Neural cell (in vitro differentiated cells): ENCODE measurements around the gene NLRP2B. TPM values are rescaled to one million over a fixed set of nuclear protein-coding genes. Genes with fewer than 3 reads are reported as not detected.

Source experiments
- H2AFZ ChIP-seq: fragments of 200-600, 300-800 bp; sonication (generic), shearing (Covaris generic); 2 replicates; pipeline ENCODE4 v1.6.0; 2014; ENCODE audit warnings: low read depth, mild to moderate bottlenecking, antibody characterized with exemption, low read length, moderate library complexity
- H3F3A ChIP-seq: fragments of 200-600 bp; shearing (Covaris generic); 2 replicates; pipeline ENCODE4 v1.6.1; 2016; ENCODE audit warnings: mild to moderate bottlenecking, moderate library complexity, mixed read lengths, antibody characterized with exemption, low read length; ENCODE audit not compliant: insufficient read depth, poor library complexity, severe bottlenecking
- H3K27ac ChIP-seq: fragments of 200-600, 300-800 bp; sonication (generic), shearing (Covaris generic); 2 replicates; pipeline ENCODE4 v1.5.1; 2014; ENCODE audit warnings: mild to moderate bottlenecking, low read length, moderate library complexity
- H3K27me3 ChIP-seq: fragments of 300-800, 200-600 bp; sonication (generic), shearing (Covaris generic); 2 replicates; pipeline ENCODE4 v1.6.0; 2014; ENCODE audit warnings: mild to moderate bottlenecking, low read depth, low read length, moderate library complexity; ENCODE audit not compliant: insufficient read depth
- H3K36me3 ChIP-seq: fragments of 300-800, 200-600 bp; sonication (generic), shearing (Covaris generic); 2 replicates; pipeline ENCODE4 v1.5.1; 2014; ENCODE audit warnings: mild to moderate bottlenecking, antibody characterized with exemption, low read length, moderate library complexity; ENCODE audit not compliant: insufficient read depth
- H3K4me2 ChIP-seq: fragments of 300-800, 200-600 bp; sonication (generic), shearing (Covaris generic); 2 replicates; pipeline ENCODE4 v1.6.0; 2014; ENCODE audit warnings: mild to moderate bottlenecking, low read length
- H3K4me3 ChIP-seq: fragments of 300-800, 200-600 bp; sonication (generic), shearing (Covaris generic); 2 replicates; pipeline ENCODE4 v1.5.1; 2014; ENCODE audit warnings: mild to moderate bottlenecking, low read length, moderate library complexity
- H3K79me2 ChIP-seq: fragments of 200-600 bp; shearing (Covaris generic); replicated peaks from 2 replicates; pipeline ENCODE4 v1.6.0; 2014; ENCODE audit warnings: mild to moderate bottlenecking, low read length, moderate library complexity; ENCODE audit not compliant: insufficient read depth
- H3K9ac ChIP-seq: fragments of 300-800, 200-600 bp; sonication (generic), shearing (Covaris generic); 2 replicates; pipeline ENCODE4 v1.6.1; 2016; ENCODE audit warnings: mild to moderate bottlenecking, low read length, mixed read lengths
- H3K9me2 ChIP-seq: fragments of 200-600 bp; shearing (Covaris generic); 2 replicates; pipeline ENCODE4 v1.6.1; 2016; ENCODE audit warnings: mild to moderate bottlenecking, low read length, mixed read lengths; ENCODE audit not compliant: insufficient read depth
- H3K9me3 ChIP-seq: fragments of 200-600, 300-800 bp; sonication (generic), shearing (Covaris generic); 2 replicates; pipeline ENCODE4 v1.6.1; 2016; ENCODE audit warnings: mild to moderate bottlenecking, mixed run types, low read length, moderate library complexity, mixed read lengths
- H4K20me1 ChIP-seq: fragments of 200-600 bp; shearing (Covaris generic); 2 replicates; pipeline ENCODE4 v1.6.1; 2016; ENCODE audit warnings: mild to moderate bottlenecking, mixed run types; ENCODE audit not compliant: insufficient read depth
- EP300 ChIP-seq: fragments of 450-650 bp; conservative IDR thresholded peaks from 2 replicates; pipeline ENCODE4 v1.6.1; 2014; ENCODE audit warnings: antibody characterized with exemption, mild to moderate bottlenecking, moderate library complexity; ENCODE audit not compliant: poor library complexity, severe bottlenecking
- EZH2 ChIP-seq: fragments of 200-600, 300-800 bp; shearing (Covaris generic), sonication (generic); IDR thresholded peaks from 2 replicates; pipeline ENCODE4 v1.6.1; 2014; ENCODE audit warnings: antibody characterized with exemption, low read length, borderline replicate concordance, mild to moderate bottlenecking; ENCODE audit not compliant: insufficient read depth, poor library complexity, severe bottlenecking
- MXI1 ChIP-seq: fragments of 450-650 bp; conservative IDR thresholded peaks from 2 replicates; pipeline ENCODE4 v1.6.1; 2014; ENCODE audit warnings: antibody characterized with exemption, mild to moderate bottlenecking; ENCODE audit not compliant: poor library complexity, severe bottlenecking
- POLR2AphosphoS5 ChIP-seq: IDR thresholded peaks from 2 replicates; pipeline ENCODE4 v1.6.1; 2012
- RAD21 ChIP-seq: fragments of 450-650 bp; conservative IDR thresholded peaks from 2 replicates; pipeline ENCODE4 v1.6.1; 2014; ENCODE audit warnings: antibody characterized with exemption, mild to moderate bottlenecking, moderate library complexity
- REST ChIP-seq: IDR thresholded peaks from 2 replicates; pipeline ENCODE4 v1.6.1; 2012; ENCODE audit warnings: borderline replicate concordance
- SMC3 ChIP-seq: fragments of 450-650 bp; conservative IDR thresholded peaks from 2 replicates; pipeline ENCODE4 v1.6.1; 2014; ENCODE audit warnings: antibody characterized with exemption, mild to moderate bottlenecking, moderate library complexity; ENCODE audit not compliant: poor library complexity
- TAF1 ChIP-seq: IDR thresholded peaks from 2 replicates; pipeline ENCODE4 v1.6.1; 2012; ENCODE audit warnings: low read depth
- polyA plus RNA-seq: library from polyadenylated mRNA; depleted of rRNA; stranded (reverse); fragments of >200 nt; gene quantifications from 2 replicates; pipeline ENCODE4 v1.2.3, GENCODE V29; 2014
- TF ChIP-seq, protein P1 (sequence below): fragments of 450-650 bp; IDR thresholded peaks from 2 replicates; pipeline ENCODE4 v1.5.1; 2014; ENCODE audit warnings: antibody characterized with exemption, mild to moderate bottlenecking, moderate library complexity; ENCODE audit not compliant: poor library complexity, severe bottlenecking

The NLRP2B gene
- polyA plus RNA-seq, 1 donor from 2014 or later = not detected

DNA sequence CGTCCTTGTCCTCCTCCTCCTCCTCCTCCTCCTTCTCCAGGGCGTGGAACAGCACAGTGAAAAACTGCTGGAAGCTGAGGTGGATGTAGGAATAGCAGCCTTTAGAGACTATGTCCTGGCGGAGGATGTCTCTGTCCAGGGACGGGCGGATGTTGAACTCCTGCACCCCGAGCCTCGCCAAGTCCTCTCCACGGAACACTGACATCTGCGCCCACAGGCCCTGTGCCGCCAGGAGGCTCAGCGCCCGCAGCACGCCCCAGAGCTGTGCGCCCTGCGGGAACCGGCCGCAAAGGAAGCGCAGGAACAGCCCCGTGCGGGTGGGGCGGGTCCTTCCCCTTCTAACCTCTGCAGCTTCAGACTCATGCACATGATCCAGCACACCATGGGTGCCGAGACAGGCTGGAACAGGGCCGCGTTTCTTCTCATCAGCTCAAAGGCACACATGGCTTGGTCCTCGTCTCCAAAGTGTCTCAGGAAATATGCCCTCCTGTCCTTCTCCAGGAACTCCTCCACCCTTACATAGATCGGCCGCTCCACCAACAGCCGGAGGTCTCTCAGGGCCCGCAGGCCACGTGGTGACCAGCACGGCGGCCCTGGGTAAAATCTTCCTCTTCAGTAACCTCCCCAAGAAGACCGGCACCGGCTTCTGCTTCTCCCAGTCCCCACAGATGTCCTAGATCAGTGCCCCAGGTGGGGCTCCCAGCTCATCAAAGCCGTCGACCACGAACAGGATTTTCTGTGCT lies 1.2 kb downstream of the NLRP2B start:
- H3K36me3 ChIP-seq = no peaks in the 10 kb centered on the region
- TF ChIP-seq EP300 (no peak), RAD21 (no peak), REST (no peak), EZH2 (no peak)
- no peaks in the 10 kb centered on the region for H3K27me3 ChIP-seq
- no peak overlapping the region for H3K27ac ChIP-seq
- H3K4me2 ChIP-seq = no peak overlapping the region
- no peak overlapping the region for H2AFZ ChIP-seq
- H3K9me2 ChIP-seq = no peaks in the 10 kb centered on the region
- no peaks in the 10 kb centered on the region for H3K9me3 ChIP-seq
- H4K20me1 ChIP-seq = no peaks in the 10 kb centered on the region
- H3F3A ChIP-seq = no peaks in the 10 kb centered on the region
- no peaks in the 10 kb centered on the region for H3K79me2 ChIP-seq
- no peak overlapping the region for H3K9ac ChIP-seq
- H3K4me3 ChIP-seq = no peak overlapping the region

GRCh38 chrX:57677132-57677858 lies 2.8 kb downstream of the NLRP2B start:
- Histone ChIP-seq H3K4me2 (no peak overlapping the region), H3F3A (no peaks in the 10 kb centered on the region), H3K36me3 (no peaks in the 10 kb centered on the region), H2AFZ (no peak overlapping the region), H4K20me1 (no peaks in the 10 kb centered on the region), H3K9me3 (no peaks in the 10 kb centered on the region), H3K9me2 (no peaks in the 10 kb centered on the region), H3K4me3 (no peak overlapping the region), H3K9ac (no peak overlapping the region), H3K27ac (no peak overlapping the region), H3K79me2 (no peaks in the 10 kb centered on the region), H3K27me3 (no peaks in the 10 kb centered on the region)
- TF ChIP-seq TAF1 = no peak
- TF ChIP-seq, protein P1, sequence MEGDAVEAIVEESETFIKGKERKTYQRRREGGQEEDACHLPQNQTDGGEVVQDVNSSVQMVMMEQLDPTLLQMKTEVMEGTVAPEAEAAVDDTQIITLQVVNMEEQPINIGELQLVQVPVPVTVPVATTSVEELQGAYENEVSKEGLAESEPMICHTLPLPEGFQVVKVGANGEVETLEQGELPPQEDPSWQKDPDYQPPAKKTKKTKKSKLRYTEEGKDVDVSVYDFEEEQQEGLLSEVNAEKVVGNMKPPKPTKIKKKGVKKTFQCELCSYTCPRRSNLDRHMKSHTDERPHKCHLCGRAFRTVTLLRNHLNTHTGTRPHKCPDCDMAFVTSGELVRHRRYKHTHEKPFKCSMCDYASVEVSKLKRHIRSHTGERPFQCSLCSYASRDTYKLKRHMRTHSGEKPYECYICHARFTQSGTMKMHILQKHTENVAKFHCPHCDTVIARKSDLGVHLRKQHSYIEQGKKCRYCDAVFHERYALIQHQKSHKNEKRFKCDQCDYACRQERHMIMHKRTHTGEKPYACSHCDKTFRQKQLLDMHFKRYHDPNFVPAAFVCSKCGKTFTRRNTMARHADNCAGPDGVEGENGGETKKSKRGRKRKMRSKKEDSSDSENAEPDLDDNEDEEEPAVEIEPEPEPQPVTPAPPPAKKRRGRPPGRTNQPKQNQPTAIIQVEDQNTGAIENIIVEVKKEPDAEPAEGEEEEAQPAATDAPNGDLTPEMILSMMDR = no peak

DNA sequence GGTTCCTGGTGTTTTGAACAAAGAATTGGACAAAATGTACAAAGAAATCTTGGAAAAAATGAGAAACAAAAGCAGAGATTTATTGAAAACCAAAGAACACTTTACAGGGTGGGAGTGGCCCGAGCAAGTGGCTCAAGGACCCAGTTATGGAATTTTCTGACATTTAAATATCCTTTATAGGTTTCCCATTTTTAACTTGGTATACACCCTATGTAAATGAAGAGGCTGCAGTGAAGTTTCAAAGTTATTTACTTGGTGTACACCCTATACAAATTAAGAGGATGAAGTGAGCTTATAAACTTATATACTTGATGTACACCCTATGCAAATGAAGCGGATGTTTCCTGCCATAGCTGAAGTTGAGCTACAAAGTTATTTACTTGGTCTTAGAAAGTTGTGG lies 4.7 kb downstream of the NLRP2B start:
- Histone ChIP-seq H3K9me2 (no peaks in the 10 kb centered on the region), H3K9me3 (no peaks in the 10 kb centered on the region), H3K4me2 (no peak overlapping the region), H3F3A (no peaks in the 10 kb centered on the region), H3K27ac (no peak overlapping the region), H4K20me1 (no peaks in the 10 kb centered on the region), H3K79me2 (no peaks in the 10 kb centered on the region), H2AFZ (no peak overlapping the region), H3K27me3 (no peaks in the 10 kb centered on the region), H3K4me3 (no peak overlapping the region), H3K9ac (no peak overlapping the region), H3K36me3 (no peaks in the 10 kb centered on the region)
- no peak for TF ChIP-seq EP300
- no peak for TF ChIP-seq SMC3
- no peak for TF ChIP-seq RAD21
- TF ChIP-seq, protein P1 = no peak
- no peak for TF ChIP-seq REST
- no peak for TF ChIP-seq TAF1
- TF ChIP-seq MXI1 = no peak
- TF ChIP-seq POLR2AphosphoS5 = no peak
- TF ChIP-seq EZH2 = no peak
